IPS DF 6.9 (cell line): ENCODE data around the gene PDK2.

Experiments used
- DNase-seq: peaks from one replicate; pipeline ENCODE4 v3.0.0-alpha.2; 2013; ENCODE audit warnings: low read depth, low spot score
- H3K27ac ChIP-seq: one replicate; pipeline ENCODE4 v1.5.1; 2013; ENCODE audit warnings: low read length, control low read depth
- H3K27me3 ChIP-seq: 2 replicates; pipeline ENCODE4 v1.6.1; 2013; ENCODE audit warnings: mild to moderate bottlenecking, low read length; ENCODE audit not compliant: control insufficient read depth, insufficient read depth
- H3K36me3 ChIP-seq: 2 replicates; pipeline ENCODE4 v1.6.1; 2013; ENCODE audit warnings: low read length; ENCODE audit not compliant: control insufficient read depth, insufficient read depth
- H3K4me1 ChIP-seq: 2 replicates; pipeline ENCODE4 v1.6.1; 2013; ENCODE audit warnings: low read length; ENCODE audit not compliant: control insufficient read depth, insufficient read depth
- H3K4me3 ChIP-seq: 2 replicates; pipeline ENCODE4 v1.5.1; 2013; ENCODE audit warnings: mild to moderate bottlenecking, low read length
- H3K9me3 ChIP-seq: 2 replicates; pipeline ENCODE4 v1.6.1; 2013; ENCODE audit warnings: low read length, inconsistent platforms; ENCODE audit not compliant: control insufficient read depth, insufficient read depth
- WGBS: extraction: QIAGEN DNeasy Blood & Tissue Kit; methylation state at CpG from one replicate; pipeline ENCODE4 v1.1.7; 2013; ENCODE audit warnings: mixed read lengths, missing lambda C conversion rate; ENCODE audit not compliant: insufficient read length, insufficient coverage; 5-methylcytosine and 5-hydroxymethylcytosine counted together

Gene PDK2

GRCh38 chr17:50098583-50098982, 3.4 kb downstream of the PDK2 start:
- H3K36me3 ChIP-seq = no peaks in the 10 kb centered on the region
- no peak overlapping the region for H3K27ac ChIP-seq
- DNase-seq = no peak
- H3K27me3 ChIP-seq = no peaks in the 10 kb centered on the region
- H3K4me1 ChIP-seq = 0 out of 2 replicates have a peak, but pooled peaks cover 2% of the 10 kb centered on the region
- no peak overlapping the region for H3K4me3 ChIP-seq
- H3K9me3 ChIP-seq = no peaks in the 10 kb centered on the region
- no CpG with 5 or more reads among the region's 4 CpGs for WGBS

GRCh38 chr17:50099003-50099402, 3.9 kb downstream of the PDK2 start:
- DNase-seq = no peak
- Histone ChIP-seq H3K9me3 (no peaks in the 10 kb centered on the region), H3K4me1 (0 out of 2 replicates have a peak, but pooled peaks cover 2% of the 10 kb centered on the region), H3K4me3 (no peak overlapping the region), H3K27ac (no peak overlapping the region), H3K36me3 (no peaks in the 10 kb centered on the region), H3K27me3 (no peaks in the 10 kb centered on the region)
- WGBS = no CpG with 5 or more reads among the region's 5 CpGs

DNA sequence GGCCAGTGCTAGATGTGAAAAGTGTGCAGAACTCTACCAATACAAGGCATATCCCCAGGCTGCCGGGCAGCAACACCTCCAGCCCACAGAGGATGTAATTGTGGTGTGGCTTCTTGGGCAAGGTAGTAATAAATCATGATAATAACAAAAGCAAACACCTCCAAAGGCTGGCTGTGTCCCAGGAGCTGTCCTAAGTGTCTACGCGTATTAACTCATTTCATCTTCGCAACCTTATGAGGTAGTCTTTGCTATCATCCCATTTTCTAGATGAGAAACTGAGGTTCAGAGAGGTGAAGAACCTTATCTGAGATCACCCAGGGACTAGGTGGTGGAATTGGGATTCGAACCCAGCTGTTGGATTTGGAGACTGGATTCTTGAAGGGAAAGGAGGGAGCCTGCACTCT, 5.3 kb downstream of the PDK2 start:
- no peaks in the 10 kb centered on the region for H3K36me3 ChIP-seq
- DNase-seq = no peak

GRCh38 chr17:50100921-50101345, 5.8 kb downstream of the PDK2 start:
- WGBS = no CpG with 5 or more reads among the region's 15 CpGs
- H3K27me3 ChIP-seq = no peaks in the 10 kb centered on the region
- no peak for DNase-seq
- H3K27ac ChIP-seq = no peak overlapping the region
- no peaks in the 10 kb centered on the region for H3K9me3 ChIP-seq
- H3K4me3 ChIP-seq = no peak overlapping the region
- H3K36me3 ChIP-seq = no peaks in the 10 kb centered on the region
- 0 out of 2 replicates have a peak, but pooled peaks cover 2% of the 10 kb centered on the region for H3K4me1 ChIP-seq

More for the DNA sequence above, 5.3 kb downstream of the PDK2 start:
- no CpG with 5 or more reads among the region's 5 CpGs for WGBS
- Histone ChIP-seq H3K4me1 (0 out of 2 replicates have a peak, but pooled peaks cover 2% of the 10 kb centered on the region), H3K27me3 (no peaks in the 10 kb centered on the region), H3K9me3 (no peaks in the 10 kb centered on the region), H3K27ac (no peak overlapping the region), H3K4me3 (no peak overlapping the region)

DNA sequence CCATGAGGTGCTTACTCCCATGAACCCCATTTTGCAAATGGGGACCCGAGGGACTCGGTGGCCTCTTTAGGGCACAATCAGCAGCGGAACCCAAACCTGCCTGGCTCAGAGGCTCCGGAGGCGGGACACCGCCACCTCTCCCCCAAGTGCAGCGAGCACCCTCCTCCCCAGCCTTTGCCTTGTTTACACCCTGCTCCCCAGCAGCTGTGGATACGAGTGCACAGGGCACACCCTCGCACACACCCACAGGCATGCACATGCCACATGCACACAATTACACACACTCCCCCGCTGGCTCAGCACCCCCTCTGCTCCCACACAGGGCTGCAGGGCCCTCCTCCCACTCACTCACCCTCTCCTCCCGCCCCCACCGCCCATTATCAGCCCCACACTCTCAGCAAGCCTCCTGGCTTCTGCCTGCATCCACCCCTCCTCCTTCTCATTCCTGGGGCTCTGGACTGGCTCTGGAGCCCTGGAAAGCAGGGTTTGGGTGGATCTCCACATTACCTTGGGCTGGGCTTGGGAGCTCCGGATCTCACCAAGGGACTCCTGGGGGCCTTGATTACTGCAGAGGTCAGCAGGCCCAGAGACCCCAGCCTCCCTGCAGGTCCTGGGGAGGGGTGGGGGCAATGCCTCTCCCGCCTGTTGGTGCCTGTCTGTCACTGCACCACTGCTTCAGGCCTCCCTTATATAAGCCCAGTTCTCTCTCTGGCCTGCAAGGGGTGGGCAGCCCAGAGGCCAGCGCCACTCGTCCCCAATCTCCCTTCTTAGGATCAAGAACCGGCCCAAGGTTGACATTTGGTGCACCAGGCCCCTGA, 6.4 kb downstream of the PDK2 start:
- no peaks in the 10 kb centered on the region for H3K9me3 ChIP-seq
- no peak overlapping the region for H3K27ac ChIP-seq
- DNase-seq = no peak
- WGBS = no CpG with 5 or more reads among the region's 17 CpGs
- H3K36me3 ChIP-seq = no peaks in the 10 kb centered on the region
- H3K4me1 ChIP-seq = 0 out of 2 replicates have a peak, but pooled peaks cover 2% of the 10 kb centered on the region
- H3K4me3 ChIP-seq = no peak overlapping the region
- H3K27me3 ChIP-seq = no peaks in the 10 kb centered on the region

DNA sequence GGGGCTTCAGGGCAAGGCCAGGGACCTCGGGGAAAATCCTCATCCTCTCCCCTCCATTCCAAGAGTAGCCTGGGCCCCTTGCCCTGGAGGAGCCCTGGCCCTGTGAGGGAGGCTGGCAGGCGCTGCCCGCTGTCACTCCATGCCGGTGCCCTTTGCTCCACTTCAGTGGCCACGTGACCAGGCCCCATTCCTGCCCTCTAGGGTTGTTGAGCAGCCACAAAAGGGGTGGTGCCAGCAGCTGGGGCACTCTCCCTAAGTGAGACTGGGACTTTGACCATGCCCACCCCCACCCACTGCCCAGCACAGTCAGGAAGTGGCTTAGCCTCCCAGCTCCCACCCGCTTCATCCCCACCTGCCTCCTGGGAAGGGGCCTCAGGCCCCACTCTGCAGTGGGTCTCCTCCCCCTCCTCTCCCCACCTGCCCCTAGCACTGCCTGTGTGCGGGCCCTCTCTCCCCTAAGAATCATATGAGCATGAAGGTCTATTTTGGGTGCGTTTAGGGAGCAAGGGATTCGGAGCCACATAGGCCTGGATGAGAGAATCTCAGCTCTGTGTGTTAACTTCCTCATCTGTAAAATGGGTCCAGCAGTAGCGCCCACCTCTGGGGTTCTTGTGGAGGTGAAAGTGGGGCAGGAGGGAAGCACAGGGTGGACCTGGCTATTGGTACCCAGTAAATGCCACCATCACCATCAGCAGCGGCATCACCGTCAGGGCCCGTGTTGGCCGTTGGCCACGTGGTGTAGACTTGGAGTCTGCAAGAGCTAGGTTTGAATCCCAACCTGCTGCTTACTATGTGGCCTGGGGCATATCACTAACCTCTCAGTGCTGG, 7.2 kb downstream of the PDK2 start:
- no peak for DNase-seq
- H3K4me1 ChIP-seq = 0 out of 2 replicates have a peak, but pooled peaks cover 2% of the 10 kb centered on the region
- H3K9me3 ChIP-seq = no peaks in the 10 kb centered on the region
- no peaks in the 10 kb centered on the region for H3K27me3 ChIP-seq
- H3K36me3 ChIP-seq = no peaks in the 10 kb centered on the region
- H3K4me3 ChIP-seq = no peak overlapping the region
- no CpG with 5 or more reads among the region's 15 CpGs for WGBS
- no peak overlapping the region for H3K27ac ChIP-seq

DNA sequence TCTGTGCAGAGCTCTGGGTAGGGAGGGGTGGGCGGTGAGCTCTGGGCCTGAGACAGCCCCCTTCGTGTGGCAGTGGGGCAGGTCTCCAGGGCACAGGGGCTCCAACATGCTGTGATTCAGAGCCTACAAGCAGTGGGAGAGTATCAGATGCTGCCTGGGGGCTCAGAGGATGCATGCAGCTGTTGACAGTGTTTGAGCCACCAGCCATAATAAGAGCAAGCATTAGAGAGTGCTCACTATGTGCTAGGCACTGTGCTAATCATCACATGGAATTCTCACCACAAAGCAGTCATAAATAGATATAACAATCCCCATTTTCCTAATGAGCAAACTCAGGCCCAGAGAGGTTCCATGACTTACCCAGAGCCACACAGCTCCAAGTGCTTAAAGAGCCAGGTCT, 8.1 kb downstream of the PDK2 start:
- no CpG with 5 or more reads among the region's 2 CpGs for whole genome bisulfite sequencing
- no peak for DNase-seq
- H3K27me3 ChIP-seq = no peaks in the 10 kb centered on the region
- H3K4me3 ChIP-seq = no peak overlapping the region
- H3K36me3 ChIP-seq = no peaks in the 10 kb centered on the region
- no peak overlapping the region for H3K27ac ChIP-seq
- H3K9me3 ChIP-seq = no peaks in the 10 kb centered on the region
- H3K4me1 ChIP-seq = 0 out of 2 replicates have a peak, but pooled peaks cover 2% of the 10 kb centered on the region

- WGBS = no CpG with 5 or more reads among the region's 5 CpGs
- Histone ChIP-seq H3K4me3 (no peak overlapping the region), H3K27me3 (no peaks in the 10 kb centered on the region), H3K27ac (no peak overlapping the region), H3K9me3 (no peaks in the 10 kb centered on the region), H3K36me3 (no peaks in the 10 kb centered on the region), H3K4me1 (0 out of 2 replicates have a peak, but pooled peaks cover 2% of the 10 kb centered on the region)
- no peak for DNase-seq
These were observed 8.8 kb downstream of the PDK2 start for GRCh38 chr17:50103941-50104340.

GRCh38 chr17:50105811-50106210, 10.7 kb downstream of the PDK2 start:
- WGBS = no CpG with 5 or more reads among the region's 21 CpGs
- no peak overlapping the region for H3K27ac ChIP-seq
- 0 out of 2 replicates have a peak, but pooled peaks cover 2% of the 10 kb centered on the region for H3K4me1 ChIP-seq
- H3K9me3 ChIP-seq = no peaks in the 10 kb centered on the region
- H3K27me3 ChIP-seq = no peaks in the 10 kb centered on the region
- no peaks in the 10 kb centered on the region; the same call in 1 of the 2 replicates for H3K36me3 ChIP-seq
- no peak for DNase-seq
- no peak overlapping the region for H3K4me3 ChIP-seq

DNA sequence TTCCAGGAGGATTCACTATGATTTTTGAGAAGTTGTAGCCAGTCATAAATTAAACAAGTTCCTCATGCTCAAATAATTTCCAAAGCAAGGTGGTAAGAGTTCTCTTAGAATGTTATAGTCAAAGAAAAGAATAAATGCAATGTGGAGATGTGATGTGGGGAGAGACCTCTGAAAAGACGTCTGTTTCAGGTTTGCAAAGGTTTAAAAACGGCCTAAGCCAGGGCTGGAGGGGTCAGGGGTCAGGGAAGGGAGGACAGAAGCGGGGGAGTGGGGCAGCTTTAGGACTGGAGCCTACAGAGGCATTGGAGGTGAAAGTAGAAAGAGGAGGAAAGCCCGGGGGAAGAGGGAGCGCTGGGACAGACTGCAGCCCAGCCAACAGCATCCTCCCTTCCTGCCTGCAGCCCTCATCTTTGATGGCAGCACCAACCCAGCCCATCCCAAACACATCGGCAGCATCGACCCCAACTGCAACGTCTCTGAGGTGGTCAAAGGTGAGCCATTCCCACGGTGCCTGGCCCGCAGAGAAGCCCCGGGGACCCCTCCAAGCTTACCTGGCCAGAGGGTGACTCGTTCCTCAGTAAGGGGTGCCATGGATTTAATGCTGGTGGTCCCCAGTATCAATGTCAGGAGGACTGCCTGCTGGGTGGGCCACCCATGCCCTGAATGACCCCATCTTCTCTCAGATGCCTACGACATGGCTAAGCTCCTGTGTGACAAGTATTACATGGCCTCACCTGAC, 11.4 kb downstream of the PDK2 start:
- Histone ChIP-seq H3K27ac (no peak overlapping the region), H3K36me3 (no peaks in the 10 kb centered on the region; the same call in 1 of the 2 replicates)
- WGBS = no CpG with 5 or more reads among the region's 13 CpGs

More for the DNA sequence above, 11.4 kb downstream of the PDK2 start:
- Histone ChIP-seq H3K4me3 (no peak overlapping the region), H3K27me3 (no peaks in the 10 kb centered on the region), H3K9me3 (no peaks in the 10 kb centered on the region), H3K4me1 (no peaks in the 10 kb centered on the region)
- no peak for DNase-seq
